Stimulated activated naive CD8-positive, alpha-beta T cell treated with anti-CD3 and anti-CD28 coated beads, Interleukin-15, Interleukin-2, amounts not matched to agents 100 ng/mL and 50 ng/mL, for 24 hours (primary cell): Measurements from ENCODE around the gene SLPI.

Experiments used
- H3K27ac Mint-ChIP-seq: one replicate; pipeline ENCODE4 v1.8.0; 2021; ENCODE audit warnings: mild to moderate bottlenecking, mixed read lengths
- H3K27me3 Mint-ChIP-seq: one replicate; pipeline ENCODE4 v1.8.0; 2021; ENCODE audit warnings: mixed read lengths
- H3K36me3 Mint-ChIP-seq: one replicate; pipeline ENCODE4 v1.8.0; 2021; ENCODE audit warnings: low read depth, mixed read lengths
- H3K4me1 Mint-ChIP-seq: one replicate; pipeline ENCODE4 v1.8.0; 2021; ENCODE audit warnings: low read depth, mixed read lengths
- H3K4me3 Mint-ChIP-seq: one replicate; pipeline ENCODE4 v1.8.0; 2021; ENCODE audit warnings: mild to moderate bottlenecking, mixed read lengths
- H3K9me3 Mint-ChIP-seq: one replicate; pipeline ENCODE4 v1.8.0; 2021; ENCODE audit warnings: mixed read lengths

Gene SLPI

DNA sequence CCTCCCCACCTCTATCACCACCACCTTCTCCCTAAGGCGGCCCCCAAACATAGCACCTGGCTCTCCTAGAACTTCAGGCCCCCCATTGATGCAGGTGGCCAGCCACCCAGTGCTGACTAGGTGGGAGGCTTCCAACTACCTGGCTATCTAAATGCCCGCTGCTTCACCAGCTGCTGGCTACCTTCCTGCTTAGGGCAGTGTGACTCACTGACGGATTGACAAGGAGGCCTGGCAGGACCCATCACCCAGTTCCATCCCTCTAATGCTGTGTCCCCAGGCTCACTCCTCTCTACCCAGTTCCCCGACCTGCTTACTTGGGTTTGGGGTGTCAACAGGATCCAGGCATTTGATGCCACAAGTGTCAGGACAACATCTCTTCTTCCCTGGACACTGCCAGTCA lies 1.1 kb downstream of the SLPI start:
- H3K36me3 Mint-ChIP-seq = no peaks in the 10 kb centered on the region
- no peaks in the 10 kb centered on the region for H3K9me3 Mint-ChIP-seq
- peaks cover 51% of the 10 kb centered on the region for H3K27me3 Mint-ChIP-seq
- no peaks in the 10 kb centered on the region for H3K4me1 Mint-ChIP-seq
- no peak overlapping the region for H3K27ac Mint-ChIP-seq
- H3K4me3 Mint-ChIP-seq = no peak overlapping the region

DNA sequence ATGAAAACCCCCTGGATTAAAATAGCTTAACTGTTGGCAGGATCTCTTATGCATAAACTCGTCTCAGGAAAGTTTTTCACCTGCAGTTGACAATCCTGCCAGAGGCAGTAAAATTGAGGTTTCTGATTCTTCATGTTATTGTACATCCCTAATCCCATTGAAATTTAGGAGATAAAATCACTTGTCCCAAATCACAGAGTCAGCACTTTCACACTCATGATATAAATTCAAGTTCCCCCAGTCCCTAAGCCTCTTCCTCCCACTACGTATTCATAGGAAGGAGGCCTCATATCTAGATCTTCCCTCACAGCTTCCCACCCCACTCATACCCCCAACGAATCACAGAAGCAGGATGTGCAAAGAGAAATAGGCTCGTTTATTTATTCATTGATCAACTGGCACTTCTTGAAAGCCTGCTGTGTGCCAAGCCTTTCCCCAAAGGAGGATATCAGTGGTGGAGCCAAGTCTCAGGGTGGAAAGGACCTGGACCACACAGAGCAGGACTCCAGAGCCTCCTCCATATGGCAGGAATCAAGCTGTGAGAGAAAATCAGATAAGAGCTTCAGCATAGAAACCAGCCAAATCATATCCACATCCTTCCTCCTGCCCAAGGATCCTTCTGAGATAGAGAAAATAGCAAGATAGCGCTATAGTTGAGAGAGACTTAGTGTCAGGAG lies 2.3 kb downstream of the SLPI start:
- Mint-ChIP-seq H3K27ac (no peak overlapping the region), H3K9me3 (no peaks in the 10 kb centered on the region), H3K4me1 (no peaks in the 10 kb centered on the region), H3K4me3 (no peak overlapping the region), H3K27me3 (peaks cover 61% of the 10 kb centered on the region), H3K36me3 (no peaks in the 10 kb centered on the region)

DNA sequence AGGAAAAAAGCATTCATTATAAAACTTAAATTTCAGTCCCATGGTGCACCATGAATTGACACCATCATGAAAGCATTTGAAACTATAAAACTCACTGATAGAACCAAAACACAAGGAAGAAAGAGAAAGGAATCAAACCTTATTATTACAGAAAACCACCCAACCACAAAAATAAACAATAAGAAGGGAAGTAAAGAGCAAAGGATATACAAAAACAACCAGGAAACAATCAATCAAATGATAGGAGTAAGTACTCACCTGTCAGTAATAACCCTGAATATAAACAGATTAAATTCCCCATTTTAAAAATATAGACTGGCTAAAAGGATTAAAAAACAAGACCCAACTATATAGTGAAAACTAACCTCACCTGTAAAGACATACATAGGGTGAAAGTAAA lies 5.8 kb downstream of the SLPI start:
- no peak overlapping the region for H3K27ac Mint-ChIP-seq
- no peaks in the 10 kb centered on the region for H3K36me3 Mint-ChIP-seq
- H3K4me3 Mint-ChIP-seq = no peak overlapping the region
- no peaks in the 10 kb centered on the region for H3K4me1 Mint-ChIP-seq
- peaks cover 74% of the 10 kb centered on the region for H3K27me3 Mint-ChIP-seq
- no peaks in the 10 kb centered on the region for H3K9me3 Mint-ChIP-seq

DNA sequence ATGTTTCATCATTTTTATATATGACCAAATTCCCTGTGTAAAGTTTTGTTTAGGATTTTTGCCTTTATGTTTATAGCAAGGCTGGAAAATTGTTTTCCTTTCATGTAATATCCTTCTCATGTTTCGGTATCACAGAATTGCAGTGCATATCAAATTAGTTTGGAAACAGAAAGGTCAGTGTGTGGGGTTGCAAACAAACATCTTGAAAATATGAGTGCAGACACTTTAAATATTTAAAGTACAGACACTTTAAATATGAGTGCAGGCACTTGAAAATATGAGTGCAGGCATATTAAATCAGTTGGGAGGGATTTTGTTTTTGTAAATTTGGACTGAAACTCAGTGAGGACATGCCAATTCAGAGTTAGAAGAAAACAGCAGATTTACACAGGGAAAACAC lies 6.5 kb downstream of the SLPI start:
- H3K27ac Mint-ChIP-seq = no peak overlapping the region
- H3K4me3 Mint-ChIP-seq = no peak overlapping the region
- H3K27me3 Mint-ChIP-seq = peaks cover 76% of the 10 kb centered on the region
- no peaks in the 10 kb centered on the region for H3K36me3 Mint-ChIP-seq
- H3K9me3 Mint-ChIP-seq = no peaks in the 10 kb centered on the region
- H3K4me1 Mint-ChIP-seq = no peaks in the 10 kb centered on the region

DNA sequence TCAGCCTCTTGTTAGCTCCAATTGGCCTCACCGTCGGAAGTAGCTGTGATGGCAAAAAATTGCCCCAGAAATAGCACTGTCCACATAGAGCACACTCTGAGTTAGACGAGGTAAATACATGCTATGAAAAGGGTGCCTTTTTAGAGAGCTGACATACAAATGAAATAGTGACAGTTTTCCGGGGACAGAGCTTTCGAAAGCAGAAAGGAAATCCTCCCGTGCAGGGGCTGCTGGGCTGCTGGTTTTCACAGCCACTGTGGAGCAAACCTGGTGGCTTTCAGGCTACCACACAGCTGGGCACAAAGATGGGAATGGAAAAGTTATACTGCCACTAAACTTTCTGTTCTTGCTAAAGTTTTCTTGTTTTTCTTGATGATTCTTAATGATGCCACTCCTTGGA lies 8.3 kb downstream of the SLPI start:
- Mint-ChIP-seq H3K4me3 (no peak overlapping the region), H3K36me3 (no peaks in the 10 kb centered on the region), H3K9me3 (no peaks in the 10 kb centered on the region), H3K4me1 (no peaks in the 10 kb centered on the region), H3K27me3 (peaks cover 69% of the 10 kb centered on the region), H3K27ac (no peak overlapping the region)

DNA sequence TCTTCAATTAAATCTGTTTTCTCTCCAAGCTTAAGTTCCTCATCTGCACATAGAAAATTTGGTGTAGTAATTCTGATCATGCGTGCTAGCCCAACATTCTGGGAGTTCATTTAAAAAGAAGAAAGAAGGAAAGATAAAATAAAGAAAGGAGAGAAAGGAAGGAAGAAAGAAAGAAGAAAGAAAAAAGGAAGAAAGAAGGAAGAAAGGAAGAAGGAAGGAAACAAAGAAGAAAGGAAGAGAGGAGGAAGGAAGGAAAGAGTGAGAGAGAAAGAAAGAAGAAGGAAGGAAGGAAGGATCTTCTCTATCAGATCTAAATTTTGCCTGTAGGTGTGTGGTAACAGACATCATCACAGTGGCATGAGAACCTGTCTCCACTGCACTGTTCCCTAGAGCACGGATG lies 16.2 kb downstream of the SLPI start:
- H3K27ac Mint-ChIP-seq = no peak overlapping the region
- H3K27me3 Mint-ChIP-seq = peaks cover 53% of the 10 kb centered on the region
- H3K4me1 Mint-ChIP-seq = no peaks in the 10 kb centered on the region
- H3K4me3 Mint-ChIP-seq = no peak overlapping the region
- H3K9me3 Mint-ChIP-seq = peaks cover 13% of the 10 kb centered on the region
- H3K36me3 Mint-ChIP-seq = no peaks in the 10 kb centered on the region

DNA sequence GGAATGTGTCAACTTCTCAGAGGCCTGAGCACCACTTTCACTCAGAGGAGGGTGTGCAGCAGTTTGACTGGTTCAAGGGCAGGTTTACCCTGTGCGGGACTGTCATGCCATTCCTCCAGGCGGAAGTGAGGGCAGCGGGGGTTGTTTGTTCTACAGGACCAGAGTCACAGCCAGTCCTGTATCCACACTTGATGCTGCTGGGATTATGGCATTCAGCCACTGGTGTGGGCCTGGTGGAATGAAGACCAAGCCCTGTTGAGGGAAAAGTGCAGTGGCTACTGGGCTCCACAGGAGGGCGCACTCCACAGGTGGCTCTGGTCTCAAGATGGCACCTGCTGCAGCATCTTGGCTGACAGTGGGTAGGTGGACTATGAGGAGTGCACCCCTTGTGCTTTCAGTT lies 18.4 kb downstream of the SLPI start:
- Mint-ChIP-seq H3K9me3 (peaks cover 13% of the 10 kb centered on the region), H3K4me1 (no peaks in the 10 kb centered on the region), H3K4me3 (no peak overlapping the region), H3K27ac (no peak overlapping the region), H3K36me3 (no peaks in the 10 kb centered on the region), H3K27me3 (peaks cover 54% of the 10 kb centered on the region)

DNA sequence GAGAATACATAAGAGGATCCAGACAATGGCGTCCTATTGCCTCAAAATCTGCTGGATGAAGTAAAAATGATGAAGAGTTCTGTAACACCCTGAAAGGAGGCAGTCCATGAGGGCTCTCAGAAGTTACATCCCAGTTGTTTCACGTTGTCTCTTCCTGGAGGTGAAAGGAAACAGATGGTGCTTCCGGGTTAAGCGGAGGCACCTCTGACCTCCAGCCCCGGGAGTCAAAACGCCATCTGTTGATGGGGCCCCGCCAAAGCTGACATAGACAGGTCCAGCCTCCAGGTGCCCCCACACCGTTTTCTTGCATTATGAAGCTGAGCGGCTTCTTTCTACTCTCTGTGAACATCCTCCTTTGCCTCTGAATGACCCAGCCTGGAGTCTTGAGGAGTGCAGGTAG lies 23.7 kb downstream of the SLPI start:
- H3K27me3 Mint-ChIP-seq = peaks cover 58% of the 10 kb centered on the region
- H3K27ac Mint-ChIP-seq = no peak overlapping the region
- H3K4me3 Mint-ChIP-seq = no peak overlapping the region
- peaks cover 9% of the 10 kb centered on the region for H3K9me3 Mint-ChIP-seq
- no peaks in the 10 kb centered on the region for H3K4me1 Mint-ChIP-seq
- no peaks in the 10 kb centered on the region for H3K36me3 Mint-ChIP-seq

DNA sequence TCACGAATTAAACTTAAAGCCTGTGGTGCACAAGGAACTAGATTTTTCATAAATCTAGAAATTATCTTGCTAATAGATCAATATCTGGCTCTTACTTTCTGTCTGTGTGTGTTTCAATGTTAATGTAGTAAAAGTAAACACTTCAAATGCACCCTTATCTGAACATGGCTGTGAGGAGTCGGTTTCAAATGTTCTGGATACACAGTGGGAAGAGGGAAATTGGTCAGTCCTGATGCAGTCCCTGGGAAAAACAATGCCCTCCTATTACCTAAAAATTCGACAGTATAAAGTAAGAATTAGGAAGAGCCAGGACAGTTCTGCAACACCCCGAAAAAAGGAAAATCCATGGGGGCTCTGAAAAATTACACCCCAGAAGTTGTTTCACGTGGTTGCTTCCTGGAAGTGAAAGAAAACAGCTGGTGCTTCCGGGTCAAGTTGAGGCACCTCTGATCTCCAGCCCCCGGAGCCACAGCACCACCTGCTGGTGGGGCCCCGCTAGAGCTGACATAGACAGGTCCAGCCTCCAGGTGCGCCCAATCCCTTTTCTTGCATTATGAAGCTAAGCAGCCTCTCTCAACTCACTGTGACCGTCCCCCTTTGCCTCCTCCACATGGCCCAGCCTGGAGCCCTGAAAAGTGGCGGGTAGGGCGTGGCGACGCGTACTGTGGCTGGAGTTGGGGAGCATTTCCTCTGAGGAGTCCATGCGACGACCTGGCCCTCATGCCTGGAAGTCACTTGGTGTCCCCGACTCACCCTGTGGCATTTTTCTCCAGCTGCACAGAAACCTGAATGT lies 24.9 kb downstream of the SLPI start:
- Mint-ChIP-seq H3K27ac (no peak overlapping the region), H3K4me1 (no peaks in the 10 kb centered on the region), H3K27me3 (peaks cover 62% of the 10 kb centered on the region), H3K4me3 (no peak overlapping the region), H3K36me3 (no peaks in the 10 kb centered on the region), H3K9me3 (peaks cover 5% of the 10 kb centered on the region)

DNA sequence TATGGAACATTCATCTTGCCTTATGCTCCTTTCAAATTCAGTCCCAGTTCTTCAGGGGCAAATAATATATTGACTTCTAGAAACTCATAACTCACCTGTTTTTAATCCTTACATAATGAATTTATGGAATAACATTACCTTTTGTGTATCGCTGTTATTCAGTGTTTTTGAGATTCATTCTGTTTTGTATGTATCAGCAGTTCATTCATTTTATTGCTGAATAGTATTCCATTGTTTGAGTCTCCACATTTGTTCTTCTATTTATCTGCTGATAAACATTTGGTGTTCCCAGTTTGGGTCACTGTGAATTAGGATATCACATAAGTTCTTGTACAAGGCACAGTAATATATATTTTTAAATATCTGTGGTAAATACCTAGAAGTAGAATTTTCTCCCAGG lies 28.1 kb downstream of the SLPI start:
- Mint-ChIP-seq H3K4me1 (no peaks in the 10 kb centered on the region), H3K36me3 (no peaks in the 10 kb centered on the region), H3K27me3 (peaks cover 55% of the 10 kb centered on the region), H3K4me3 (no peak overlapping the region), H3K27ac (no peak overlapping the region), H3K9me3 (no peaks in the 10 kb centered on the region)

DNA sequence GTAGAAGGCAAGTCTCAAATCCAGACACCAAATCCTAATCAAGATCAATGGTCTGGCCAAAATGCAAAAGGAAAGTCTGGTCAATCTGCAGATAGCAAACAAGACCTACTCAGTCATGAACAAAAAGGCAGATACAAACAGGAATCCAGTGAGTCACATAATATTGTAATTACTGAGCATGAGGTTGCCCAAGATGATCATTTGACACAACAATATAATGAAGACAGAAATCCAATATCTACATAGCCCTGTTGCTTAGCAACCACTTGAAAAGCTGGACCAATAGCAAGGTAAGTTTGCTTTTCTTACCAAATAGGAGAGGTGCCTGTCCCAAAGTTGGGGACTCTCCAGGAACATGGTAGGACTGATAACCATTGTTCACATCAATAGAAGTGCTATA lies 31.2 kb downstream of the SLPI start:
- H3K9me3 Mint-ChIP-seq = no peaks in the 10 kb centered on the region
- H3K4me1 Mint-ChIP-seq = no peaks in the 10 kb centered on the region
- H3K27me3 Mint-ChIP-seq = peaks cover 50% of the 10 kb centered on the region

DNA sequence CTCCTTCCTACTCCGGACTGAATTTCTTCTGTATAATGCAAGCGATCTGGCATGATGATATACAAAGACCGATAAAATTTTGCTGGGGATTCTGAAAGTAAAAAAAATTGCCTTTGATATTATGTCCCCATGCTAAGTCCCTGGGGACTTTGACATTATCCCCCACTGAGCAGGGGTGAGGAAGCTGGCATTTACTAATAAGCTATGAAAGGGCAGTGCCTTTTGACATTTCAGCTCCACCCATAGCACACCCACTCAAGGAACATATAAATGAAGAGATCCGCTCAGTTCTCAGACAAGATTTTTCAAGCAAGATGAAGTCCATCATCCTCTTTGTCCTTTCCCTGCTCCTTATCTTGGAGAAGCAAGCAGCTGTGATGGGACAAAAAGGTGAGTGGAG lies 33.3 kb downstream of the SLPI start, which contains the start of gene SEMG2:
TSS of gene SEMG2 (plus strand) at position 298 of the 400 bp plus-strand sequence. CDS start at position 315, 17 bp downstream.
- Mint-ChIP-seq H3K4me3 (no peak within 1 kb of the TSS), H3K4me1 (no peaks in the 10 kb centered on the region), H3K9me3 (no peaks in the 10 kb centered on the region), H3K27me3 (peaks cover 48% of the 10 kb centered on the region), H3K27ac (no peak within 1 kb of the TSS), H3K36me3 (no peaks in the 10 kb centered on the region)

More for the DNA sequence above, 31.2 kb downstream of the SLPI start:
- Mint-ChIP-seq H3K27ac (no peak overlapping the region), H3K4me3 (no peak overlapping the region), H3K36me3 (no peaks in the 10 kb centered on the region)

DNA sequence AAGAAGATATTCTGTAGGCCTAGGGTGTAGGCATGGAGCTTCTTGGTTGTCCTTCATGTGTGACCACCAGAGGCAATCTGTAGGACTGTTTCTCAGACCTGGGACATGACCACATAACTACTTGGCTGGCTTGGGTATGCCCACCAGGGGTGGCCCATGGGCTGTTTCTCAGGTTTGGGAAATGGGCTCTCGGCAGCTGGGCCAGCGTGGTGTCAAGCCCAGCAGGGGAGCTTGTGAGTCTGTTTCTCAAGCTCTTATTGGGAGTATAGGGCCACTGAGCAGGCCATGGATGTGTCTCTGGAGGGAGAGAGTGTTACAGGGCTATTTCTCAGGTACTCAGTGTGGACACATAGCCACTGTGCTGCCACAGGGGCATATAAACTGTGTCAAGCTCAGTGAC lies 35.7 kb downstream of the SLPI start:
- no peaks in the 10 kb centered on the region for H3K36me3 Mint-ChIP-seq
- no peak overlapping the region for H3K27ac Mint-ChIP-seq
- no peaks in the 10 kb centered on the region for H3K4me1 Mint-ChIP-seq
- peaks cover 45% of the 10 kb centered on the region for H3K27me3 Mint-ChIP-seq
- no peaks in the 10 kb centered on the region for H3K9me3 Mint-ChIP-seq
- H3K4me3 Mint-ChIP-seq = no peak overlapping the region

DNA sequence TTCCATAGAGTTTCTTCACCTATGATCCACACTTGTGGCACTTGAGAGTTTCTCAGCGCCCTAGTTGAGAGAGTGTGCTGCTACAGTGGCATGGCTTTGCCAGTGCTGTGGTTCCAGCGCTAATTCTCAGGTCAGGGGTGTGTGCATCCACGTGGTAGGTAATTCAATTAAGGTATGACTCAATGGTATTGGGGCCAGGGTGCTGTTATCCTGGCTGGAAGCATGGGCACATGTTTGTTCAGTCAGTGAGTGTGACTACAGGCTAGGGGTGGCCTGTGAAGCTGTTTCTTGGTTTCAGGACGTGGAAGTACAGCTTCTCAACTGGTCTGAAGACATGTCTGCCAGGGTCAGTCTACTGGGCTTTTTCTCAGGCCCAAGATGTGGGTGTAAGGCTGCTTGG lies 36.2 kb downstream of the SLPI start:
- H3K36me3 Mint-ChIP-seq = no peaks in the 10 kb centered on the region

DNA sequence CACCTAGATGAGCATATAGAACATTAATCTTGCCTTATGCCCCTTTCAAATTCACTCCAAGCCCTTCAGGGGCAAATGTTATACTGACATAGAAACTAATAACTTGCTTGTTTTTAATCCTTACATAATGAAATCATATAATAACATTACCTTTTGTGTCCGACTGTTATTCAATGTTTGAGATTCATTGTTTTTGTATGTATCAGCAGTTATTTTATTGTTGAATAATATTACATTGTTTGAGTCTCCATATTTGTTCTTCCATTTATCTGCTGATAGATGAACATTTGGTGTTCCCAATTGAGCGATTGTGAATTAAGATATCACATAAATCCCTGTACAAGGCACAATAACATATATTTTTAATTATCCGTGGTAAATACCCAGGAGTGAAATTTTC lies 41.5 kb downstream of the SLPI start:
- no peaks in the 10 kb centered on the region for H3K4me1 Mint-ChIP-seq
- H3K36me3 Mint-ChIP-seq = no peaks in the 10 kb centered on the region
- no peaks in the 10 kb centered on the region for H3K9me3 Mint-ChIP-seq
- H3K4me3 Mint-ChIP-seq = no peak overlapping the region
- H3K27me3 Mint-ChIP-seq = peaks cover 33% of the 10 kb centered on the region
- no peak overlapping the region for H3K27ac Mint-ChIP-seq

More for the DNA sequence above, 36.2 kb downstream of the SLPI start:
- Mint-ChIP-seq H3K27me3 (peaks cover 47% of the 10 kb centered on the region), H3K4me1 (no peaks in the 10 kb centered on the region), H3K4me3 (no peak overlapping the region), H3K27ac (no peak overlapping the region), H3K9me3 (no peaks in the 10 kb centered on the region)
